Adrenal gland (tissue), 12 donors: ENCODE results near the gene KIAA1671. TPM values are rescaled to one million over a fixed set of nuclear protein-coding genes. Genes with fewer than 3 reads are reported as not detected.
A peak's percentile ranks its signal among the peaks of the same experiment; 100 is the strongest.
"Not testable (repeated sequence)": the region's sequence is repeated elsewhere in the genome, so short reads cannot be mapped to it uniquely, and the experiment has no call there.

Experiments
- DNase-seq, 7 donors: peaks; one replicate each; pipeline ENCODE4 v3.0.0-alpha.2; 2019 to 2020
- H3K27ac ChIP-seq, 5 donors: fragments of 200-600 bp; sonication (generic) in 4 of 5; 1 replicate in 3 of 5; 2 replicates in 2 of 5; pipeline versions ENCODE4 v1.5.1 to v1.8.0; 2016 to 2020; ENCODE audit warnings: mild to moderate bottlenecking in 1 of 5
- H3K27me3 ChIP-seq: fragments of 200-600 bp; 2 replicates; pipeline ENCODE4 v1.8.0; 2021
- H3K36me3 ChIP-seq, 2 donors: fragments of 200-600 bp; replicated peaks in 1 of 2; 1 replicate in 1 of 2; 2 replicates in 1 of 2; pipeline versions ENCODE4 v1.5.1 to v1.8.0; 2018 to 2022
- H3K4me1 ChIP-seq, 2 donors: fragments of 200-600 bp; replicated peaks in 1 of 2; 1 replicate in 1 of 2; 2 replicates in 1 of 2; pipeline versions ENCODE4 v1.5.1 to v1.8.0; 2018 to 2021
- H3K4me3 ChIP-seq, 4 donors: fragments of 200-600 bp; sonication (generic) in 3 of 4; one replicate each; pipeline ENCODE4 v1.5.1; 2016 to 2018
- H3K9me3 ChIP-seq, 3 donors: fragments of 200-600 bp; sonication (generic) in 1 of 3; replicated peaks in 1 of 3; 1 replicate in 2 of 3; 2 replicates in 1 of 3; pipeline versions ENCODE4 v1.5.1 to v1.8.0; 2016 to 2021
- CTCF ChIP-seq, 6 experiments: fragments of 450-650 bp in 4 of 6; fragments of 200-600 bp in 2 of 6; sonication (generic) in 1 of 6; IDR thresholded peaks; 1 replicate in 5 of 6; 2 replicates in 1 of 6; pipeline versions ENCODE4 v1.5.1 to v1.8.0; 2016 to 2021; ENCODE audit warnings: antibody characterized with exemption in 6 of 6, mild to moderate bottlenecking in 2 of 6, moderate library complexity in 1 of 6
- POLR2A ChIP-seq, 2 donors: fragments of 450-650 bp; IDR thresholded peaks; one replicate each; pipeline ENCODE4 v1.6.1; 2017; ENCODE audit warnings: antibody characterized with exemption in 2 of 2, mild to moderate bottlenecking in 2 of 2, moderate library complexity in 1 of 2
- WGBS, 4 donors: extraction: QIAGEN DNeasy Blood & Tissue Kit in 2 of 4; methylation state at CpG; one replicate each; pipeline versions ENCODE4 v1.1.5 to v1.1.7; 2013 to 2017; 5-methylcytosine and 5-hydroxymethylcytosine counted together
- intact Hi-C, 2 donors: fragments of 100-400 bp; cut with DNase I; formaldehyde crosslinking; loops; one replicate each; pipeline versions ENCODE4 v1.14.1 to v1.15.0; 2022 to 2023
- polyA plus RNA-seq, 3 donors: library from polyadenylated mRNA; stranded (reverse); fragments of 200-250 nt in 2 of 3; fragments of 350-450 nt in 1 of 3; fragmentation: Illumina TruSeq in 1 of 3; extraction: RNeasy Lipid Tissue Mini Kit (QIAGEN cat#74804) in 1 of 3; gene quantifications; one replicate each; pipeline ENCODE4 v1.2.3, GENCODE V29; 2013 to 2014
- total RNA-seq, 9 donors: library from RNA; depleted of rRNA in 4 of 9; stranded (reverse); fragments of >200 nt in 4 of 9; fragments of 120-200 nt in 1 of 9; fragmentation: NEBNext Ultra II Directional in 1 of 9; extraction: Animal tissue kit (Norgen Biotek cat#: 25700) in 1 of 9; gene quantifications; one replicate each; pipeline versions ENCODE4 v1.1.0 to v1.2.4, GENCODE V29; 2013 to 2023
- donor health status: healthy with polysubstance abuse.
- donor health status: Bipolar disorder and iron deficiency.
- donor health status: DM: yes; HTN: yes; CAD: no.
- donor health status: DM: no; HTN: no; CAD: no.
- donor health status: DM: no; HTN: no; CAD: no.
- donor health status: DM: yes; HTN: yes; CAD: no.

KIAA1671 gene
- total and polyA plus RNA-seq, 12 donors, result 5.3 to 71.0 (median 45.8) TPM

- intact Hi-C loops, result no loop called here
- WGBS, 4 donors, result 78 to 92% (median 85%) methylated on average over 2 to 9 of the region's 9 CpGs
- Histone ChIP-seq H3K27ac (no peak overlapping the region), H3K4me3 (no peak overlapping the region), H3K27me3 (no peaks in the 10 kb centered on the region), H3K9me3 (peaks cover 0 to 3% (median 0%) of the 10 kb centered on the region in 3 donors), H3K4me1 (peaks cover 0 to 7% of the 10 kb centered on the region in 2 donors), H3K36me3 (peaks cover 0 to 18% of the 10 kb centered on the region in 2 donors)
- no peak for DNase-seq
- TF ChIP-seq CTCF (IDR thresholded peaks at IDR 0.05), result no peak
- no peak for TF ChIP-seq POLR2A (IDR thresholded peaks at IDR 0.05)
Measured at GRCh38 chr22:25177895-25178294, 225.4 kb downstream of the KIAA1671 start.

- intact Hi-C loops, H3K27me3 ChIP-seq, H3K9me3 ChIP-seq, H3K4me1 ChIP-seq, DNase-seq, H3K4me3 ChIP-seq, H3K27ac ChIP-seq: not testable (repeated sequence)
- WGBS, 4 donors, result 84 to 94% (median 87%) methylated on average over 4 to 6 of the region's 6 CpGs; no CpG with 5 or more reads in 1 of the 4 donors
- H3K36me3 ChIP-seq, result peaks cover 0 to 18% of the 10 kb centered on the region in 2 donors
Measured at GRCh38 chr22:25178348-25178747, 225.8 kb downstream of the KIAA1671 start.

- intact Hi-C loops, DNase-seq: not testable (repeated sequence)
Measured at GRCh38 chr22:25178869-25179631, 226.5 kb downstream of the KIAA1671 start.

GRCh38 chr22:25182131-25183110, 229.9 kb downstream of the KIAA1671 start:
- peaks cover 0 to 25% of the 10 kb centered on the region in 2 donors for H3K36me3 ChIP-seq
- WGBS, 4 donors, result 77 to 96% (median 83%) methylated on average over 9 to 10 of the region's 10 CpGs
- intact Hi-C loops, result no loop called here
- no peaks in the 10 kb centered on the region for H3K4me1 ChIP-seq
- TF ChIP-seq CTCF (IDR thresholded peaks at IDR 0.05) (no peak), POLR2A (IDR thresholded peaks at IDR 0.05) (no peak)
- H3K9me3 ChIP-seq, result peaks cover 0 to 3% (median 0%) of the 10 kb centered on the region in 3 donors
- no peaks in the 10 kb centered on the region for H3K27me3 ChIP-seq
- no peak overlapping the region for H3K27ac ChIP-seq
- peak in 2 of 7 donors; percentile 36 to 44 for DNase-seq
- H3K4me3 ChIP-seq, result no peak overlapping the region

More at GRCh38 chr22:25178869-25179631, 226.5 kb downstream of the KIAA1671 start:
- H3K27ac ChIP-seq, H3K4me1 ChIP-seq, H3K9me3 ChIP-seq, H3K27me3 ChIP-seq, H3K4me3 ChIP-seq: not testable (repeated sequence)
- H3K36me3 ChIP-seq, result peaks cover 0 to 19% of the 10 kb centered on the region in 2 donors
- WGBS, 4 donors, result 79 to 87% (median 82%) methylated on average over 36 to 52 of the region's 63 CpGs
